Sigmoid colon (tissue), 4 donors: ENCODE measurements around the gene SEC16A.

Source experiments
- EP300 ChIP-seq, 4 donors: sonication (generic); formaldehyde crosslinking; IDR thresholded peaks; one replicate each; pipeline ENCODE4 v1.6.1; 2017; ENCODE audit warnings: antibody characterized with exemption in 4 of 4
- POLR2A ChIP-seq, 2 donors: fragments of 450-650 bp; IDR thresholded peaks; one replicate each; pipeline ENCODE4 v1.6.1; 2016; ENCODE audit warnings: antibody characterized with exemption in 2 of 2, mild to moderate bottlenecking in 2 of 2, moderate library complexity in 2 of 2
- POLR2AphosphoS5 ChIP-seq, 4 donors: sonication (generic); formaldehyde crosslinking; IDR thresholded peaks; one replicate each; pipeline ENCODE4 v1.6.1; 2017; ENCODE audit warnings: antibody characterized with exemption in 4 of 4
- TF ChIP-seq, protein P1 (sequence below), 4 experiments: fragments of 450-650 bp in 3 of 4; fragments of 200-600 bp in 1 of 4; IDR thresholded peaks; one replicate each; pipeline ENCODE4 v1.5.1; 2016 to 2019; ENCODE audit warnings: antibody characterized with exemption in 4 of 4, mild to moderate bottlenecking in 3 of 4, moderate library complexity in 2 of 4

DNA sequence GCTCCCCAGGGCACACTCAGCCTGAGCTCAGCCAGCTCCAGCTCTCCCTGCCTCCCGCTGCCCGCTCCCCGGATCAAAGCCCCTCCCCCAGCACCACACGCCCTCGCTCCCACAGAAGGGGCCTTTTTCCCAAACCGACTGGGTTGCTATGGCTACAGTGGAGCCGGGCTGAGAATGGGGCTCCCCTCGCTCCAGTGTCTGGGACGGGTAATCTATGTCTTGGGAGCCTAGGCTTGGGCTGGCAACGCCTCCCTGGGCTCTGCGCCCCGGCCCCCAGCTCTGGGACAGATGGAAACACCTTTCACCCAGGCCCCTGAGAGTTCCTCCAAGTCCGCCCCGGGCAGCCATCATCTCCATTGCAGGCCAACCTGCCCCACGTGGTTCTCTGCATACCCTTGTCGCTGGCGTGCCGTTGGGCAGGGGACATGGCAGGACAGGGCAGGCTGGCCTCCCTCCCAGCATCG is 33.4 kb upstream of the SEC16A start:
- TF ChIP-seq, protein P1, sequence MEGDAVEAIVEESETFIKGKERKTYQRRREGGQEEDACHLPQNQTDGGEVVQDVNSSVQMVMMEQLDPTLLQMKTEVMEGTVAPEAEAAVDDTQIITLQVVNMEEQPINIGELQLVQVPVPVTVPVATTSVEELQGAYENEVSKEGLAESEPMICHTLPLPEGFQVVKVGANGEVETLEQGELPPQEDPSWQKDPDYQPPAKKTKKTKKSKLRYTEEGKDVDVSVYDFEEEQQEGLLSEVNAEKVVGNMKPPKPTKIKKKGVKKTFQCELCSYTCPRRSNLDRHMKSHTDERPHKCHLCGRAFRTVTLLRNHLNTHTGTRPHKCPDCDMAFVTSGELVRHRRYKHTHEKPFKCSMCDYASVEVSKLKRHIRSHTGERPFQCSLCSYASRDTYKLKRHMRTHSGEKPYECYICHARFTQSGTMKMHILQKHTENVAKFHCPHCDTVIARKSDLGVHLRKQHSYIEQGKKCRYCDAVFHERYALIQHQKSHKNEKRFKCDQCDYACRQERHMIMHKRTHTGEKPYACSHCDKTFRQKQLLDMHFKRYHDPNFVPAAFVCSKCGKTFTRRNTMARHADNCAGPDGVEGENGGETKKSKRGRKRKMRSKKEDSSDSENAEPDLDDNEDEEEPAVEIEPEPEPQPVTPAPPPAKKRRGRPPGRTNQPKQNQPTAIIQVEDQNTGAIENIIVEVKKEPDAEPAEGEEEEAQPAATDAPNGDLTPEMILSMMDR (IDR thresholded peaks at IDR 0.05) = no peak
- TF ChIP-seq POLR2A (IDR thresholded peaks at IDR 0.05) = no peak
- TF ChIP-seq POLR2AphosphoS5 (IDR thresholded peaks at IDR 0.05) = no peak
- TF ChIP-seq EP300 (IDR thresholded peaks at IDR 0.05) = no peak
